Stomach (tissue), 4 donors: ENCODE measurements around the gene CIP2A.

Experiments used
- EP300 ChIP-seq: sonication (generic); formaldehyde crosslinking; IDR thresholded peaks from one replicate; pipeline ENCODE4 v1.6.1; 2017; ENCODE audit warnings: antibody characterized with exemption
- POLR2A ChIP-seq, 4 donors: fragments of 450-650 bp; IDR thresholded peaks; one replicate each; pipeline ENCODE4 v1.6.1; 2016; ENCODE audit warnings: antibody characterized with exemption in 4 of 4, control low read depth in 2 of 4, mild to moderate bottlenecking in 1 of 4, moderate library complexity in 1 of 4
- POLR2AphosphoS5 ChIP-seq, 3 donors: sonication (generic); formaldehyde crosslinking; IDR thresholded peaks; one replicate each; pipeline ENCODE4 v1.6.1; 2016; ENCODE audit warnings: antibody characterized with exemption in 3 of 3
- TF ChIP-seq, protein P1 (sequence below), 7 experiments: fragments of 450-650 bp in 4 of 7; fragments of 200-600 bp in 3 of 7; sonication (generic) in 3 of 7; IDR thresholded peaks; one replicate each; pipeline ENCODE4 v1.5.1; 2016 to 2019; ENCODE audit warnings: antibody characterized with exemption in 7 of 7, control low read depth in 2 of 7, mild to moderate bottlenecking in 1 of 7

DNA sequence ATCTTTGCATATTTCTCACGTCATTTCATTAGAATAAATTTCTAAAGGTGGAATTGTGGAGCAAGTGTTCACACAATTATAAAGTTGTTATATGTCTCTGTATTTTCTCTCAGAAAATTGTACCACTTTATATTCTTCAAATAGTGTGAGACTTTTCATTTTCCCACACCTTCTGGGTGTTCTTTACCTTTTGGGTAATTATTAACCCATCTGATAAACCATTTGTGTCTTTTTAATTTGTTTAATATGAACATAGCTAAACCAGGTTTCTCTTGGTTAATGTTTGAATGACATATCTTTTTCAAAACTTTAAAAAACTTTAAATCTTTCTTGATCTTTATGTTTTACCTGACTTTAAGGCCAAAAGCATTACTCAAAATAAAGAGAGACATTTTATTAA is 40.7 kb upstream of the CIP2A start:
- TF ChIP-seq POLR2A (IDR thresholded peaks at IDR 0.05) (no peak), POLR2AphosphoS5 (IDR thresholded peaks at IDR 0.05) (no peak), EP300 (no peak)
- TF ChIP-seq, protein P1, sequence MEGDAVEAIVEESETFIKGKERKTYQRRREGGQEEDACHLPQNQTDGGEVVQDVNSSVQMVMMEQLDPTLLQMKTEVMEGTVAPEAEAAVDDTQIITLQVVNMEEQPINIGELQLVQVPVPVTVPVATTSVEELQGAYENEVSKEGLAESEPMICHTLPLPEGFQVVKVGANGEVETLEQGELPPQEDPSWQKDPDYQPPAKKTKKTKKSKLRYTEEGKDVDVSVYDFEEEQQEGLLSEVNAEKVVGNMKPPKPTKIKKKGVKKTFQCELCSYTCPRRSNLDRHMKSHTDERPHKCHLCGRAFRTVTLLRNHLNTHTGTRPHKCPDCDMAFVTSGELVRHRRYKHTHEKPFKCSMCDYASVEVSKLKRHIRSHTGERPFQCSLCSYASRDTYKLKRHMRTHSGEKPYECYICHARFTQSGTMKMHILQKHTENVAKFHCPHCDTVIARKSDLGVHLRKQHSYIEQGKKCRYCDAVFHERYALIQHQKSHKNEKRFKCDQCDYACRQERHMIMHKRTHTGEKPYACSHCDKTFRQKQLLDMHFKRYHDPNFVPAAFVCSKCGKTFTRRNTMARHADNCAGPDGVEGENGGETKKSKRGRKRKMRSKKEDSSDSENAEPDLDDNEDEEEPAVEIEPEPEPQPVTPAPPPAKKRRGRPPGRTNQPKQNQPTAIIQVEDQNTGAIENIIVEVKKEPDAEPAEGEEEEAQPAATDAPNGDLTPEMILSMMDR (IDR thresholded peaks at IDR 0.05) = no peak
